H1 (cell line): ENCODE results near the gene RNASET2. TPM values are rescaled to one million over a fixed set of nuclear protein-coding genes. Genes with fewer than 3 reads are reported as not detected.
A peak's percentile ranks its signal among the peaks of the same experiment; 100 is the strongest.

Source experiments
- CTCF ChIA-PET: fragments of 300-600 bp; sonication (Branson Sonifier 250); formaldehyde crosslinking; loops from one replicate; lab custom pipeline; 2021; ENCODE audit not compliant: partially characterized antibody; lab: Charles Lee
- POLR2A ChIA-PET: fragments of 300-600 bp; sonication (Branson Sonifier 250); formaldehyde crosslinking; loops from one replicate; lab custom pipeline; 2021; ENCODE audit warnings: inconsistent platforms; ENCODE audit not compliant: partially characterized antibody; lab: Charles Lee
- DNase-seq, 2 experiments: peaks; one replicate each; pipeline versions ENCODE4 v3.0.0 to v3.0.0-alpha.2; 2010 to 2022; ENCODE audit warnings: low spot score in 2 of 2, low read depth in 1 of 2, mixed read lengths in 1 of 2
- FAIRE-seq: peaks from 2 replicates; lab custom pipeline; 2011; peaks lifted over from hg19 to GRCh38; lab: Jason Lieb, UNC
- H2AFZ ChIP-seq: 2 replicates; pipeline ENCODE4 v1.8.1; 2012; ENCODE audit warnings: low read length, inconsistent platforms
- H2AK5ac ChIP-seq: 2 replicates; pipeline ENCODE4 v1.6.1; 2013; ENCODE audit warnings: low read depth, low read length
- H2BK120ac ChIP-seq: replicated peaks from 2 replicates; pipeline ENCODE3; 2013; ENCODE audit warnings: low read depth, low read length, inconsistent platforms
- H2BK12ac ChIP-seq: 2 replicates; pipeline ENCODE4 v1.6.1; 2013; ENCODE audit warnings: low read depth, low read length
- H2BK15ac ChIP-seq: 2 replicates; pipeline ENCODE4 v1.6.1; 2013; ENCODE audit warnings: low read length
- H2BK20ac ChIP-seq: 2 replicates; pipeline ENCODE4 v1.6.1; 2013; ENCODE audit warnings: low read length
- H2BK5ac ChIP-seq: 2 replicates; pipeline ENCODE4 v1.6.1; 2013; ENCODE audit warnings: low read depth, low read length
- H3K14ac ChIP-seq: 2 replicates; pipeline ENCODE4 v1.6.1; 2013; ENCODE audit warnings: inconsistent platforms; ENCODE audit not compliant: insufficient read length
- H3K18ac ChIP-seq: 2 replicates; pipeline ENCODE4 v1.6.1; 2013; ENCODE audit warnings: low read length; ENCODE audit errors: extremely low read depth
- H3K23ac ChIP-seq: 2 replicates; pipeline ENCODE4 v1.6.1; 2013; ENCODE audit warnings: inconsistent platforms; ENCODE audit not compliant: insufficient read length
- H3K23me2 ChIP-seq: 2 replicates; pipeline ENCODE4 v1.6.1; 2013; ENCODE audit warnings: low read depth, low read length
- H3K27ac ChIP-seq: 2 replicates; pipeline ENCODE4 v1.6.1; 2011; ENCODE audit warnings: low read depth, low read length, inconsistent platforms
- H3K27me3 ChIP-seq, 4 experiments: replicated peaks in 1 of 4; 1 replicate in 1 of 4; 2 replicates in 3 of 4; pipeline versions ENCODE4 v1.6.1 to v1.8.1; 2011 to 2013; ENCODE audit warnings: low read length in 3 of 4, mild to moderate bottlenecking in 3 of 4, inconsistent platforms in 2 of 4, mixed read lengths in 2 of 4, moderate library complexity in 1 of 4; ENCODE audit not compliant: control insufficient read depth in 3 of 4, insufficient read depth in 3 of 4; ENCODE audit errors: extremely low read depth in 1 of 4
- H3K36me3 ChIP-seq, 4 experiments: 2 replicates each; pipeline versions ENCODE4 v1.6.1 to v1.8.1; 2011 to 2013; ENCODE audit warnings: mild to moderate bottlenecking in 4 of 4, low read length in 3 of 4, moderate library complexity in 2 of 4, control low read depth in 1 of 4, inconsistent platforms in 1 of 4; ENCODE audit not compliant: insufficient read depth in 4 of 4, control insufficient read depth in 2 of 4
- H3K4ac ChIP-seq: replicated peaks from 2 replicates; pipeline ENCODE3; 2013; ENCODE audit warnings: low read length, low read depth, mixed read lengths, inconsistent platforms; ENCODE audit not compliant: insufficient read length
- H3K4me1 ChIP-seq, 4 experiments: replicated peaks in 1 of 4; 1 replicate in 1 of 4; 2 replicates in 3 of 4; pipeline versions ENCODE4 v1.6.1 to v1.8.1; 2011 to 2013; ENCODE audit warnings: low read length in 3 of 4, inconsistent platforms in 2 of 4, mixed read lengths in 1 of 4; ENCODE audit not compliant: insufficient read depth in 4 of 4, control insufficient read depth in 3 of 4
- H3K4me2 ChIP-seq, 2 experiments: 2 replicates each; pipeline versions ENCODE4 v1.6.1 to v1.8.1; 2011 to 2013; ENCODE audit warnings: low read depth in 2 of 2, low read length in 2 of 2, control low read depth in 1 of 2, inconsistent platforms in 1 of 2, mild to moderate bottlenecking in 1 of 2; ENCODE audit not compliant: insufficient read depth in 1 of 2
- H3K4me3 ChIP-seq, 4 experiments: fragments of 200-600, 300-600 bp in 1 of 4; sonication (generic), shearing (Covaris generic), sonication (Bioruptor Twin) in 1 of 4; 2 replicates each; pipeline versions ENCODE4 v1.5.1 to v1.8.1; 2011 to 2016; ENCODE audit warnings: low read length in 4 of 4, low read depth in 3 of 4, control low read depth in 2 of 4, inconsistent platforms in 2 of 4, mild to moderate bottlenecking in 2 of 4, mixed read lengths in 1 of 4, moderate library complexity in 1 of 4; ENCODE audit not compliant: insufficient read depth in 2 of 4; ENCODE audit errors: extremely low read depth in 1 of 4
- H3K56ac ChIP-seq: replicated peaks from 2 replicates; pipeline ENCODE3; 2013; ENCODE audit warnings: low read depth, mild to moderate bottlenecking, mixed read lengths, low read length, inconsistent platforms; ENCODE audit not compliant: insufficient read length
- H3K79me1 ChIP-seq: 2 replicates; pipeline ENCODE4 v1.6.1; 2013; ENCODE audit warnings: low read depth, low read length, control low read depth
- H3K79me2 ChIP-seq, 2 experiments: 2 replicates each; pipeline versions ENCODE4 v1.6.1 to v1.8.1; 2012 to 2013; ENCODE audit warnings: low read length in 2 of 2, mild to moderate bottlenecking in 2 of 2, inconsistent platforms in 1 of 2; ENCODE audit not compliant: insufficient read depth in 2 of 2, control insufficient read depth in 1 of 2
- H3K9ac ChIP-seq, 4 experiments: replicated peaks in 1 of 4; 1 replicate in 1 of 4; 2 replicates in 3 of 4; pipeline versions ENCODE4 v1.6.1 to v1.8.1; 2011 to 2013; ENCODE audit warnings: low read depth in 3 of 4, low read length in 3 of 4, control low read depth in 2 of 4, mild to moderate bottlenecking in 2 of 4, moderate library complexity in 2 of 4, inconsistent platforms in 1 of 4; ENCODE audit errors: extremely low read depth in 1 of 4
- H3K9me3 ChIP-seq, 2 experiments: 2 replicates each; pipeline versions ENCODE4 v1.6.1 to v1.8.1; 2012 to 2013; ENCODE audit warnings: mild to moderate bottlenecking in 2 of 2, moderate library complexity in 2 of 2, control low read depth in 1 of 2, inconsistent platforms in 1 of 2, low read depth in 1 of 2, low read length in 1 of 2, mixed read lengths in 1 of 2; ENCODE audit not compliant: insufficient read depth in 2 of 2
- H4K20me1 ChIP-seq, 2 experiments: replicated peaks in 1 of 2; 2 replicates each; pipeline versions ENCODE3 to v1.8.1; 2011 to 2013; ENCODE audit warnings: inconsistent platforms in 2 of 2, low read length in 2 of 2, mild to moderate bottlenecking in 1 of 2; ENCODE audit not compliant: insufficient read depth in 2 of 2, control insufficient read depth in 1 of 2
- H4K5ac ChIP-seq: 2 replicates; pipeline ENCODE4 v1.6.1; 2013; ENCODE audit warnings: low read length, low read depth, mixed read lengths, inconsistent platforms; ENCODE audit not compliant: insufficient read length
- H4K8ac ChIP-seq: 2 replicates; pipeline ENCODE4 v1.8.0; 2013; ENCODE audit warnings: mild to moderate bottlenecking, moderate library complexity, low read length, inconsistent platforms; ENCODE audit not compliant: insufficient read depth; ENCODE audit errors: extremely low read depth
- H4K91ac ChIP-seq: replicated peaks from 2 replicates; pipeline ENCODE3; 2013; ENCODE audit warnings: low read length, mixed read lengths, inconsistent platforms; ENCODE audit not compliant: insufficient read length
- BCL11A ChIP-seq, 2 experiments: IDR thresholded peaks; one replicate each; pipeline ENCODE4 v1.6.1; 2011; ENCODE audit warnings: low read depth in 2 of 2, low read length in 2 of 2, mild to moderate bottlenecking in 2 of 2
- BRCA1 ChIP-seq: IDR thresholded peaks from 2 replicates; pipeline ENCODE4 v1.6.1; 2012; ENCODE audit warnings: low read depth, low read length, improper control_type of control experiment
- CEBPB ChIP-seq: IDR thresholded peaks from 2 replicates; pipeline ENCODE4 v1.6.1; 2012; ENCODE audit warnings: low read depth, low read length
- CREB1 ChIP-seq: IDR thresholded peaks from 2 replicates; pipeline ENCODE4 v1.6.1; 2012; ENCODE audit warnings: inconsistent platforms
- CTBP2 ChIP-seq: IDR thresholded peaks from 2 replicates; pipeline ENCODE4 v1.7.0; 2011; ENCODE audit warnings: borderline replicate concordance, mild to moderate bottlenecking, moderate library complexity, mixed read lengths, low read length; ENCODE audit not compliant: insufficient read depth, insufficient read length
- MAFK ChIP-seq: IDR thresholded peaks from 2 replicates; pipeline ENCODE4 v1.6.1; 2012; ENCODE audit warnings: low read depth, mild to moderate bottlenecking, improper control_type of control experiment, low read length
- POLR2AphosphoS5 ChIP-seq: IDR thresholded peaks from 2 replicates; pipeline ENCODE4 v1.6.1; 2011; ENCODE audit warnings: low read depth, low read length
- TAF1 ChIP-seq: IDR thresholded peaks from 2 replicates; pipeline ENCODE4 v1.6.1; 2011; ENCODE audit warnings: mild to moderate bottlenecking, low read depth, low read length
- TAF7 ChIP-seq: optimal IDR thresholded peaks from 2 replicates; pipeline ENCODE3; 2011; ENCODE audit warnings: low read depth, mild to moderate bottlenecking, inconsistent platforms, low read length, moderate library complexity, borderline replicate concordance
- ZNF274 ChIP-seq: IDR thresholded peaks from 2 replicates; pipeline ENCODE4 v1.7.0; 2012; ENCODE audit warnings: low read length, borderline replicate concordance; ENCODE audit errors: extremely low read depth
- WGBS, 2 experiments: shearing (Covaris generic) in 1 of 2; methylation state at CpG; one replicate each; pipeline versions ENCODE4 v1.1.6 to v1.1.7; 2013 to 2015; ENCODE audit warnings: low lambda C conversion rate in 2 of 2, mixed read lengths in 2 of 2, inconsistent platforms in 1 of 2, low coverage in 1 of 2, missing lambda C conversion rate in 1 of 2; ENCODE audit not compliant: insufficient replicate concordance in 2 of 2, insufficient coverage in 1 of 2, insufficient read length in 1 of 2; ENCODE audit errors: extremely low coverage in 1 of 2, missing lambda C conversion rate in 1 of 2; 5-methylcytosine and 5-hydroxymethylcytosine counted together
- polyA plus RNA-seq, 7 experiments: library from polyadenylated mRNA; depleted of rRNA in 3 of 7; stranded (reverse) in 5 of 7; unstranded in 2 of 7; fragments of >200 nt in 5 of 7; fragments of 200-250 nt in 2 of 7; gene quantifications; 1 replicate in 5 of 7; 2 replicates in 1 of 7; 4 replicates in 1 of 7; pipeline versions ENCODE4 v1.2.1 to v1.2.3, GENCODE V29; 2011 to 2013; ENCODE audit warnings: missing spikeins in 2 of 7, mixed read lengths in 2 of 7
- total RNA-seq: library from RNA; stranded (reverse); fragmentation: NEBNext Ultra II Directional; extraction: Animal tissue kit (Norgen Biotek cat#: 25700); gene quantifications from 2 replicates; pipeline ENCODE4 v1.2.1, GENCODE V29; 2021
- TF ChIP-seq, protein P1 (sequence below): IDR thresholded peaks from 2 replicates; pipeline ENCODE4 v1.6.1; 2012; ENCODE audit warnings: inconsistent platforms
- TF ChIP-seq, protein P2 (sequence below): IDR thresholded peaks from 2 replicates; pipeline ENCODE4 v1.6.1; 2011; ENCODE audit warnings: low read length, improper control_type of control experiment

Gene RNASET2
- total and polyA plus RNA-seq, 2 of the 8 experiments (the other 6 are each of a cell fraction or from before 2014, with no cell fraction given): 15.7 to 22.9 TPM

DNA sequence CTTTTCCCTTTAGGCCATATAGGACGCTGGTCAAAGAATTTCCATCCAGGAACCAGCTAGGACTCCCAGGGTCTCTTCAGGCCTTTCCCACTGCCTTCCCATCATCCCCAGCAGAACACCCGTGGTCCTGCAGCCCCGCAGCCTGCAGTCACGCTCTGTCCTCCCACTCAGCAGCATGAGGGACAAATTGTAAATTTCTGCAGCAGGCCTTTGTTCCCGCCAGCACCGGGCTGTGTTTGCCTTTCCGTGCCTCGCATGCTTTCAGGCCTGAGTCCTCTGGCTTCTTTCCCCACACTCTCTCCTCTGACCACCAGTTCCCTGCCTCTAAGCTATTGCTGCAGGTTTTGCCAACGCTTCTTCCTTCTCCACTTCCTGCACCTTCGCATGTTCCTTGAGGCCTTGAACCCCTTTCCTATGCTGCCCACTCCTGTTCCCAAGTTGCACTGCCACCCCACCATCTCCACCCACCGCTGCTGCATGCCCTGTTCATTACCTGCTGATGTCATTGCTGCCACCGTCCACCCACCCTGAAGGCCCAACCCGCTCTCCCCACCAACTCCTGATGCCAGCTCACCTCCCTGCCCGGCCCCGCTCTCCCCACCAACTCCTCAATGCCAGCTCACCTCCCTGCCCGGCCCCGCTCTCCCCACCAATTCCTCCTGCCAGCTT lies 49.8 kb downstream of the RNASET2 start:
- no peak overlapping the region for H3K4me2 ChIP-seq
- H3K23me2 ChIP-seq: no peaks in the 10 kb centered on the region
- H3K14ac ChIP-seq: no peak overlapping the region
- FAIRE-seq (no peak), DNase-seq (no peak)
- H2AFZ ChIP-seq: no peak overlapping the region
- H3K9me3 ChIP-seq: no peaks in the 10 kb centered on the region
- H2BK120ac ChIP-seq: no peak overlapping the region
- H3K9ac ChIP-seq: no peak overlapping the region; a peak in 1 of 7 replicates
- H3K56ac ChIP-seq: no peak overlapping the region
- peak overlapping the region; percentile 46; the same call in 1 of the 2 replicates for H4K8ac ChIP-seq
- H4K20me1 ChIP-seq: no peaks in the 10 kb centered on the region
- H3K23ac ChIP-seq: no peak overlapping the region
- H3K79me1 ChIP-seq: no peaks in the 10 kb centered on the region
- no peaks in the 10 kb centered on the region for H3K36me3 ChIP-seq
- H4K91ac ChIP-seq: no peak overlapping the region
- no peak overlapping the region for H3K4ac ChIP-seq
- no peak overlapping the region for H3K4me3 ChIP-seq
- peaks cover 0 to 9% (median 6%) of the 10 kb centered on the region in 4 experiments; a peak in 6 of 7 replicates for H3K4me1 ChIP-seq
- H3K18ac ChIP-seq: no peak overlapping the region
- 96% methylated on average over 17 of the region's 17 CpGs; no CpG with 5 or more reads in 1 of the 2 experiments for WGBS, 2 experiments
- no peak overlapping the region for H3K27ac ChIP-seq
- no peaks in the 10 kb centered on the region; a peak in 1 of 7 replicates for H3K27me3 ChIP-seq
- H2AK5ac ChIP-seq: no peak overlapping the region
- H2BK12ac ChIP-seq: 0 out of 2 replicates have a peak overlapping the region, but pooled peaks have one; percentile 27
- no peak overlapping the region for H4K5ac ChIP-seq
- H2BK5ac ChIP-seq: no peak overlapping the region
- H2BK15ac ChIP-seq: no peak overlapping the region
- CTCF ChIA-PET: interaction anchor here (1.1 to 1.7 kb wide), 2 partner anchors 26 to 83 kb away, joined by 3 to 4 read pairs; no protein-coding TSS in a partner anchor
- POLR2A ChIA-PET: no interaction called here
- no peak overlapping the region for H2BK20ac ChIP-seq
- H3K79me2 ChIP-seq: no peaks in the 10 kb centered on the region
- no peak for TF ChIP-seq MAFK
- TF ChIP-seq CTBP2: no peak
- TF ChIP-seq CREB1: no peak
- no peak for TF ChIP-seq CEBPB
- TF ChIP-seq, protein P1, sequence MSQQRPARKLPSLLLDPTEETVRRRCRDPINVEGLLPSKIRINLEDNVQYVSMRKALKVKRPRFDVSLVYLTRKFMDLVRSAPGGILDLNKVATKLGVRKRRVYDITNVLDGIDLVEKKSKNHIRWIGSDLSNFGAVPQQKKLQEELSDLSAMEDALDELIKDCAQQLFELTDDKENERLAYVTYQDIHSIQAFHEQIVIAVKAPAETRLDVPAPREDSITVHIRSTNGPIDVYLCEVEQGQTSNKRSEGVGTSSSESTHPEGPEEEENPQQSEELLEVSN: no peak
- no peak for TF ChIP-seq ZNF274
- TF ChIP-seq BCL11A (IDR thresholded peaks at IDR 0.05; ENCODE audit: low read depth in 2 of 2, low read length in 2 of 2): no peak
- no peak for TF ChIP-seq TAF7
- TF ChIP-seq, protein P2, sequence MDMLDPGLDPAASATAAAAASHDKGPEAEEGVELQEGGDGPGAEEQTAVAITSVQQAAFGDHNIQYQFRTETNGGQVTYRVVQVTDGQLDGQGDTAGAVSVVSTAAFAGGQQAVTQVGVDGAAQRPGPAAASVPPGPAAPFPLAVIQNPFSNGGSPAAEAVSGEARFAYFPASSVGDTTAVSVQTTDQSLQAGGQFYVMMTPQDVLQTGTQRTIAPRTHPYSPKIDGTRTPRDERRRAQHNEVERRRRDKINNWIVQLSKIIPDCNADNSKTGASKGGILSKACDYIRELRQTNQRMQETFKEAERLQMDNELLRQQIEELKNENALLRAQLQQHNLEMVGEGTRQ: no peak
- no peak for TF ChIP-seq POLR2AphosphoS5
- no peak for TF ChIP-seq BRCA1
- TF ChIP-seq TAF1: no peak
